Lung (tissue), 12 donors: ENCODE measurements around the gene TIPRL. TPM values are rescaled to one million over a fixed set of nuclear protein-coding genes. Genes with fewer than 3 reads are reported as not detected.

Experiments
- ATAC-seq: fragments of 200-7000 bp; cut with Tn5 transposase; one replicate; pipeline ENCODE4 v1.9.1; 2020; ENCODE audit warnings: moderate number of reproducible peaks; ENCODE audit not compliant: insufficient read depth, low FRiP score
- DNase-seq, 3 donors: peaks; one replicate each; pipeline ENCODE4 v3.0.0-alpha.2; 2013 to 2017
- H3K27ac ChIP-seq, 2 donors: one replicate each; pipeline ENCODE4 v1.5.1; 2013; ENCODE audit warnings: mild to moderate bottlenecking in 2 of 2, moderate library complexity in 2 of 2, control low read depth in 1 of 2, inconsistent platforms in 1 of 2, low read depth in 1 of 2, low read length in 1 of 2
- H3K27me3 ChIP-seq, 3 donors: one replicate each; pipeline ENCODE4 v1.5.1; 2013; ENCODE audit warnings: low read length in 2 of 3; ENCODE audit not compliant: control insufficient read depth in 3 of 3, insufficient read depth in 3 of 3
- H3K36me3 ChIP-seq, 4 donors: one replicate each; pipeline ENCODE4 v1.5.1; 2013; ENCODE audit warnings: low read length in 4 of 4, mild to moderate bottlenecking in 1 of 4, moderate library complexity in 1 of 4; ENCODE audit not compliant: control insufficient read depth in 4 of 4, insufficient read depth in 4 of 4
- H3K4me1 ChIP-seq, 5 donors: one replicate each; pipeline ENCODE4 v1.5.1; 2013; ENCODE audit warnings: low read length in 5 of 5, mild to moderate bottlenecking in 2 of 5, moderate library complexity in 1 of 5; ENCODE audit not compliant: control insufficient read depth in 5 of 5, insufficient read depth in 5 of 5
- H3K4me3 ChIP-seq: one replicate; pipeline ENCODE4 v1.5.1; 2013; ENCODE audit warnings: mild to moderate bottlenecking, control low read depth, moderate library complexity
- H3K9ac ChIP-seq, 2 donors: one replicate each; pipeline ENCODE4 v1.5.1; 2013; ENCODE audit warnings: low read length in 2 of 2, control low read depth in 1 of 2; ENCODE audit not compliant: insufficient read depth in 1 of 2
- H3K9me3 ChIP-seq, 4 donors: one replicate each; pipeline ENCODE4 v1.5.1; 2013; ENCODE audit warnings: low read length in 3 of 4, mild to moderate bottlenecking in 1 of 4, moderate library complexity in 1 of 4; ENCODE audit not compliant: control insufficient read depth in 4 of 4, insufficient read depth in 3 of 4
- WGBS, 2 donors: extraction: QIAGEN DNeasy Blood & Tissue Kit; methylation state at CpG; one replicate each; pipeline ENCODE4 v1.1.7; 2013; 5-methylcytosine and 5-hydroxymethylcytosine counted together
- polyA plus RNA-seq, 2 donors: library from polyadenylated mRNA; stranded (reverse); fragments of 200-250 nt; gene quantifications; one replicate each; pipeline ENCODE4 v1.2.1, GENCODE V29; 2013
- total RNA-seq, 2 donors: library from RNA; depleted of rRNA in 1 of 2; stranded (reverse); fragments of >200 nt in 1 of 2; gene quantifications; one replicate each; pipeline ENCODE4 v1.2.1, GENCODE V29; 2014 to 2021
- TF ChIP-seq, protein P1 (sequence below): IDR thresholded peaks from 2 replicates; pipeline ENCODE4 v1.5.1; 2012; ENCODE audit warnings: mild to moderate bottlenecking; ENCODE audit errors: control extremely low read depth, extremely low read depth
- donor health status: control.
- donor health status: control.
- donor health status: Bipolar disorder and iron deficiency.
- donor health status: healthy.
- donor health status: DM: yes; HTN: yes; CAD: no.

TIPRL gene
- total and polyA plus RNA-seq, 4 donors: 14.2 to 38.4 (median 21.8) TPM

DNA sequence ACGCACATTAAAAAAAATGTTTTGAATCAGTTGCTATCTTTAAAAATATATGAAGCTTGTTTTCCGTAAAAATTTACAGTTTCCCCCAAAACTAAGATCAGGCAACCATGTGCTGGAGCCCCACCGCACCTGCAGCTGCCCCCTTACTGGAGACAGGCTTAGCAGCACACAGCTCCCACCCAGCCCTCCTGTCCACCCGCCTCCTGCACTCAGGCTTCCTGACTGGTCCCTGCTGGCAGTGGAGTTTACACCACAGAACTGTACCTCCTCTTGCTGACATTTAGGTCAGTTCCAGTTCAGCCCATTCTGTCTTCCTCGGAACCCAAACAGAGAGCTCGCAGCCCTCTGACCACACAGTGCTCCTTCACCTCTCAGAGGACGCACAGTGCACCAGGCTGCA lies 44.1 kb upstream of the TIPRL start:
- whole genome bisulfite sequencing, 2 donors: 88 to 91% methylated on average over 7 of the region's 7 CpGs
- peaks cover 0 to 5% (median 2%) of the 10 kb centered on the region in 4 donors for H3K36me3 ChIP-seq
- H3K4me1 ChIP-seq: peaks cover 0 to 26% (median 7%) of the 10 kb centered on the region in 5 donors
- DNase-seq: peak in 2 of 3 donors; percentile 7 to 13
- no peak overlapping the region for H3K27ac ChIP-seq
- H3K9me3 ChIP-seq: no peaks in the 10 kb centered on the region
- H3K4me3 ChIP-seq: no peak overlapping the region
- TF ChIP-seq, protein P1, sequence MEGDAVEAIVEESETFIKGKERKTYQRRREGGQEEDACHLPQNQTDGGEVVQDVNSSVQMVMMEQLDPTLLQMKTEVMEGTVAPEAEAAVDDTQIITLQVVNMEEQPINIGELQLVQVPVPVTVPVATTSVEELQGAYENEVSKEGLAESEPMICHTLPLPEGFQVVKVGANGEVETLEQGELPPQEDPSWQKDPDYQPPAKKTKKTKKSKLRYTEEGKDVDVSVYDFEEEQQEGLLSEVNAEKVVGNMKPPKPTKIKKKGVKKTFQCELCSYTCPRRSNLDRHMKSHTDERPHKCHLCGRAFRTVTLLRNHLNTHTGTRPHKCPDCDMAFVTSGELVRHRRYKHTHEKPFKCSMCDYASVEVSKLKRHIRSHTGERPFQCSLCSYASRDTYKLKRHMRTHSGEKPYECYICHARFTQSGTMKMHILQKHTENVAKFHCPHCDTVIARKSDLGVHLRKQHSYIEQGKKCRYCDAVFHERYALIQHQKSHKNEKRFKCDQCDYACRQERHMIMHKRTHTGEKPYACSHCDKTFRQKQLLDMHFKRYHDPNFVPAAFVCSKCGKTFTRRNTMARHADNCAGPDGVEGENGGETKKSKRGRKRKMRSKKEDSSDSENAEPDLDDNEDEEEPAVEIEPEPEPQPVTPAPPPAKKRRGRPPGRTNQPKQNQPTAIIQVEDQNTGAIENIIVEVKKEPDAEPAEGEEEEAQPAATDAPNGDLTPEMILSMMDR: no peak
- peaks cover 0 to 2% (median 0%) of the 10 kb centered on the region in 3 donors for H3K27me3 ChIP-seq
- H3K9ac ChIP-seq: peak overlapping the region in 1 of 2 donors; percentile 53
- no peak for ATAC-seq

DNA sequence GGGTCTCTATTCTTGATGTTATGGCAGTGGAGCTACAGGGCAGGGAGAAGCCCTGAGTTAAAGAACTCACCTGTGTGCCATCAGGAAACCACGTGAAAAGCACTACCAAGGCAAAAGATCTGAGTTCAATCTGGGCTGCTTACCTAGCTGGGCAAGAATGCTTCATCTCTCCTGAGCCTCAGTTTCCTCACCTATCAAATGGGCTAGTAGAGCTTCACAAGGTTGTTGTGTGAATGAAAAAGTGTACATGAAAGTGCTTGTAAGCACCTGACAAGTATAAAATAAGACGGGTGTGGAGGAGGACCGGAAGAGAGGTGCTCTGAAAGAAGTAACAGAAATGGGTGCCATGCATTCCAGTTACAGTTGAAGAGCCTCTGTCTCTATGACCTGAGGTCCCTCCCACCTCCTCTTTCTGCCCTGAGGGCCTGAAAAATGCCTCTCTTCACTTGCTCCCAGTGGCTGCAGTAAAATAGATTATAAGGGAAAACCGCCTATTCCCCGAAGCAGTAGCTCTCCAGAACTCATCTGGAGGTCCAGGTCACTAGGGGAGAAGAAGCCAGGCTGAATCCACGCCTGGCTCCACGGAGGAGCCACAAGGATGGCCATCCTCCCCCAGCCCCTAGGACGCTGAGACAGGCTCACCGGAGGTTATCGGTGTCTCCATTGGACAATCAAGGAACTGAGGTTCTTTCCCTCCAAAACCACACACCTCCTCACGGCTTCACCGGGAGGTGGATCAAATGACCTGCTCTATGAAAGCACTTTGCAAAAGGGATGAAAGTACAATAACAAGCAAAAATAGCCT lies 43.4 kb upstream of the TIPRL start:
- whole genome bisulfite sequencing, 2 donors: 41 to 45% methylated on average over 12 of the region's 12 CpGs

DNA sequence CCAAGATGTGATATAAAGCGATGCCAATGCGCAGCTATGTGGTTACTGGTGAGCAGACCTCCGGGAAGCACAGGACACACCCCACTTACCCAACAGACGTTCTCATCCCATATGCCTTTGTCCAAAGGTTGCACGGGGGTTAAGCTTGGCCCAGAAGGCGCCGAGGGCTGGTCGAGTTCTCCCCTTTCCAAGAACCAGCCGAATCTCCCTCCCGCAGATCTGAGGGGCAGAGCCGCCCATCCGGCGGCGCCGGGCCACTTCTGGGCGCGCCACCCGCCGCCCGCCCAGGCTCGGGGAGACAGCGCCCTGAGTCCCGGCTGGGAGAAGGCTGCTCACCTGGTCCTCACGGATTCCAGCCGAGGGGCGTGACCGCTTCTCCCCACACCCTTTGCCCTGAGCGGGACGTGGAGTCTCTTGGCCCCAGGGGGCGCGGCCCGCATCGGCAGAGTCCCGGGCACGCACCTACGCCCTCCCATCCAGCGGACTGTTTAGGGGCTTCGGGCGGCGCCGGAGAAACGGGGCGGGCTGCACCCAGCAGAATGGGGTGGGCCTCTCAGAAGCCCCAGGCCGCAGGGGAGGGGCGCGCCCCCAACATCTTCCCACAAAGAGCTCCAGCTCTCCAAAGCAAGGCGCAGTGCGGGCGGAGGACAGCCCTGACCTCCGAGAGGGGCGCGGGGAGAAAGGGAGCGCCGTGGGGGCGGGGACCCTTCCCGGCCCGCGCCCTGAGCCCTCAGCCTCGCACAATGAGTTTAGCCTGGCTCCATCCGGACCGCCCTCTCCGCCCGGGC lies 42.6 kb upstream of the TIPRL start:
- DNase-seq (peak; percentile 54 to 57 (median 56)), ATAC-seq (peak; percentile 7)
- peak overlapping the region; percentile 77 for H3K4me3 ChIP-seq
- peak overlapping the region in 1 of 2 donors; percentile 49 for H3K27ac ChIP-seq
- H3K9me3 ChIP-seq: no peaks in the 10 kb centered on the region
- no peaks in the 10 kb centered on the region for H3K36me3 ChIP-seq
- H3K27me3 ChIP-seq: peaks cover 0 to 2% (median 0%) of the 10 kb centered on the region in 3 donors
- peak overlapping the region; percentile 63 to 82 for H3K9ac ChIP-seq
- peaks cover 0 to 26% (median 7%) of the 10 kb centered on the region in 5 donors for H3K4me1 ChIP-seq
- TF ChIP-seq, protein P1: no peak
- WGBS, 2 donors: 0 to 1% methylated on average over 51 to 63 of the region's 63 CpGs

More for the DNA sequence above, 43.4 kb upstream of the TIPRL start:
- Histone ChIP-seq H3K4me1 (peaks cover 0 to 26% (median 7%) of the 10 kb centered on the region in 5 donors), H3K27me3 (peaks cover 0 to 2% (median 0%) of the 10 kb centered on the region in 3 donors), H3K36me3 (peaks cover 0 to 5% (median 2%) of the 10 kb centered on the region in 4 donors), H3K27ac (no peak overlapping the region), H3K9me3 (no peaks in the 10 kb centered on the region), H3K9ac (peak overlapping the region; percentile 19 to 82), H3K4me3 (peak overlapping the region; percentile 77)
- ATAC-seq (no peak), DNase-seq (peak in 1 of 3 donors; percentile 13)
- TF ChIP-seq, protein P1: no peak
